Hippocampal formation (tissue), 2 donors: ENCODE data around the gene HNMT.

Experiments
- DNase-seq, 2 donors: peaks; one replicate each; lab custom pipeline; 2025; lab: John Stamatoyannopoulos, UW

The HNMT gene

GRCh38 chr2:138012082-138012481, 47.8 kb downstream of the HNMT start:
- no peak for DNase-seq

GRCh38 chr2:138012968-138013367, 48.7 kb downstream of the HNMT start:
- no peak for DNase-seq

GRCh38 chr2:138013639-138014038, 49.4 kb downstream of the HNMT start:
- no peak for DNase-seq

GRCh38 chr2:138015494-138015893, 51.2 kb downstream of the HNMT start:
- DNase-seq = no peak

GRCh38 chr2:138016351-138017087, 52.2 kb downstream of the HNMT start:
- no peak for DNase-seq

GRCh38 chr2:138017824-138018223, 53.6 kb downstream of the HNMT start:
- no peak for DNase-seq

- DNase-seq = no peak
Observed at GRCh38 chr2:138018866-138019688, 54.8 kb downstream of the HNMT start.

GRCh38 chr2:138020432-138020831, 56.2 kb downstream of the HNMT start:
- DNase-seq = no peak

GRCh38 chr2:138021154-138021553, 56.9 kb downstream of the HNMT start:
- no peak for DNase-seq

GRCh38 chr2:138023298-138023697, 59.0 kb downstream of the HNMT start:
- DNase-seq = no peak

- no peak for DNase-seq
Observed at GRCh38 chr2:138023976-138024375, 59.7 kb downstream of the HNMT start.

GRCh38 chr2:138026111-138027020, 62.1 kb downstream of the HNMT start:
- peak in 1 of 2 donors; percentile 43 for DNase-seq

- peak in 1 of 2 donors; percentile 21 for DNase-seq
Observed at GRCh38 chr2:138028538-138028937, 64.3 kb downstream of the HNMT start.

- no peak for DNase-seq
Observed at GRCh38 chr2:138029276-138029675, 65.0 kb downstream of the HNMT start.

- no peak for DNase-seq
Observed at GRCh38 chr2:138030459-138030858, 66.2 kb downstream of the HNMT start.

GRCh38 chr2:138032334-138032733, 68.1 kb downstream of the HNMT start:
- no peak for DNase-seq

- DNase-seq = no peak
Observed at GRCh38 chr2:138034536-138034935, 70.3 kb downstream of the HNMT start.

GRCh38 chr2:138035608-138036217, 71.4 kb downstream of the HNMT start:
- no peak for DNase-seq

GRCh38 chr2:138036522-138036921, 72.2 kb downstream of the HNMT start:
- no peak for DNase-seq

- DNase-seq = no peak
Observed at GRCh38 chr2:138037090-138037489, 72.8 kb downstream of the HNMT start.

GRCh38 chr2:138040616-138041015, 76.3 kb downstream of the HNMT start:
- no peak for DNase-seq

- no peak for DNase-seq
Observed at GRCh38 chr2:138042311-138042710, 78.0 kb downstream of the HNMT start.
